ENCODE measurements around the gene APMAP.
A peak's percentile ranks its signal among the peaks of the same experiment; 100 is the strongest.
"Not testable (repeated sequence)": the region's sequence is repeated elsewhere in the genome, so short reads cannot be mapped to it uniquely, and the experiment has no call there.

APMAP gene

GRCh38 chr20:25008388-25009217 is 16.1 kb upstream of the APMAP start:
- no peak for DNase-seq (ENCODE audit: low read depth in 2 of 2)

GRCh38 chr20:25007491-25008305 is 15.1 kb upstream of the APMAP start:
- no peak for DNase-seq (ENCODE audit: low read depth in 2 of 2)

GRCh38 chr20:25006431-25007167 is 14.0 kb upstream of the APMAP start:
- no peak for DNase-seq (ENCODE audit: low read depth in 2 of 2)

- DNase-seq (ENCODE audit: low read depth in 2 of 2): no peak
Measured at GRCh38 chr20:25005661-25006060, 13.1 kb upstream of the APMAP start.

GRCh38 chr20:25005220-25005619 is 12.7 kb upstream of the APMAP start:
- DNase-seq (ENCODE audit: low read depth in 2 of 2): no peak

- DNase-seq (ENCODE audit: low read depth in 2 of 2): no peak
Measured at GRCh38 chr20:25003002-25003401, 10.5 kb upstream of the APMAP start.

GRCh38 chr20:25001323-25001722 is 8.8 kb upstream of the APMAP start:
- DNase-seq (ENCODE audit: low read depth in 2 of 2): not testable (repeated sequence)

GRCh38 chr20:25000268-25000801 is 7.8 kb upstream of the APMAP start:
- DNase-seq (ENCODE audit: low read depth in 2 of 2): no peak

GRCh38 chr20:24999568-24999967 is 7.0 kb upstream of the APMAP start:
- no peak for DNase-seq (ENCODE audit: low read depth in 2 of 2)

- no peak for DNase-seq (ENCODE audit: low read depth in 2 of 2)
Measured at GRCh38 chr20:24998631-24999445, 6.3 kb upstream of the APMAP start.

GRCh38 chr20:24998121-24998520 is 5.6 kb upstream of the APMAP start:
- no peak for DNase-seq (ENCODE audit: low read depth in 2 of 2)

- no peak for DNase-seq (ENCODE audit: low read depth in 2 of 2)
Measured at GRCh38 chr20:24996449-24997377, 4.2 kb upstream of the APMAP start.

GRCh38 chr20:24995741-24996448 is 3.3 kb upstream of the APMAP start:
- no peak for DNase-seq (ENCODE audit: low read depth in 2 of 2)

GRCh38 chr20:24994470-24995368 is 2.2 kb upstream of the APMAP start:
- DNase-seq (ENCODE audit: low read depth in 2 of 2): peak; percentile 62 to 70

- DNase-seq (ENCODE audit: low read depth in 2 of 2): no peak
Measured at GRCh38 chr20:24994186-24994465, 1.6 kb upstream of the APMAP start.

GRCh38 chr20:24993337-24994185 is 1.0 kb upstream of the APMAP start:
- DNase-seq (ENCODE audit: low read depth in 2 of 2): no peak

GRCh38 chr20:24991897-24992486 is 559 bp downstream of the APMAP start:
- DNase-seq (ENCODE audit: low read depth in 2 of 2): no peak

All from stimulated activated CD8-positive, alpha-beta memory T cell treated with anti-CD3 and anti-CD28 coated beads, Interleukin-2, amount 100 ng/mL, for 1 hour (primary cell).